Measurements from ENCODE around the gene NCAPD3. TPM values are rescaled to one million over a fixed set of nuclear protein-coding genes. Genes with fewer than 3 reads are reported as not detected.

The NCAPD3 gene
- total and polyA plus RNA-seq, 12 donors = 6.0 to 25.6 (median 16.7) TPM

DNA sequence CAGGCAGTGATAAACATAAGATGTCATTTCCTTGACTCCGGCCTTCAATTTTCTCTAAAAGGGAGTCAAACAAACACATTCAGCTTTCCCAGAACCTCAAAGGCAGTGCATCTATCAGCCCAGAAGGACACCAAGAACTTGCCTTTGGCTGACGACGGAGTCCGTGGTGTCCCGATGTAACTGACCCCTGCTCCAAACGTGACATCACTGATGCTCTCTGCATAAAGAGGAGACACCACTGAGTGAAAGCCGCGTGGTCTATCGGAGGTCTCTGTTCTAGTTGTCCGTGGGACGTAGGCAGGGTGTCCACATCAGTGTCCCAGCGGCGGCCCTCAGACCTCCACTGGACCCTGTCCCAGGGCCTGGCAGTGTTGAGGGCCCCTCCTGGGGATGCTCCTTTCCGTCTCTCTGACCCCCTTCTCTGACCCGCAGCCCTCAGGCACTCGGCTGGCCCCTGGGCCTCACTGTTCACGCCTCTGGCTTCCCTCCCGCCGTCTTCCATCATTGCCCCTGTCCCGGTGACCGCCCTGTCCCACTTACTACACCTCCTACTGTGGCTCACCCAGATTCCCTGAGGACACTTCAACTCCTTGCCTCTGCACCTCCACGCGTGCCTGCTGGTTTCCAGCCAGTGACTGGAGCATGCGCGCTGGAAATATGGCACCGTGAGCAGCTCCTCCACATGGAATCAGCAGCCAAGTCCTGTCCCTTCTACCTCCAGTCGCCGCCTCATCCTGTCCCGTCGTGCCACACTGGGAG lies 70.4 kb downstream of the NCAPD3 start:
- WGBS, 4 donors = 92 to 97% (median 92%) methylated on average over 20 to 30 of the region's 30 CpGs
- no peak for DNase-seq
- Histone ChIP-seq H3K36me3 (replicated peaks in 1 of 2) (peaks cover 0 to 66% of the 10 kb centered on the region in 2 donors), H3K4me3 (no peak overlapping the region), H3K27me3 (no peaks in the 10 kb centered on the region), H3K4me1 (replicated peaks in 1 of 2) (no peaks in the 10 kb centered on the region), H3K9me3 (replicated peaks in 1 of 3) (no peaks in the 10 kb centered on the region), H3K27ac (no peak overlapping the region)
- TF ChIP-seq POLR2A (IDR thresholded peaks at IDR 0.05) = no peak
- TF ChIP-seq, protein P1, sequence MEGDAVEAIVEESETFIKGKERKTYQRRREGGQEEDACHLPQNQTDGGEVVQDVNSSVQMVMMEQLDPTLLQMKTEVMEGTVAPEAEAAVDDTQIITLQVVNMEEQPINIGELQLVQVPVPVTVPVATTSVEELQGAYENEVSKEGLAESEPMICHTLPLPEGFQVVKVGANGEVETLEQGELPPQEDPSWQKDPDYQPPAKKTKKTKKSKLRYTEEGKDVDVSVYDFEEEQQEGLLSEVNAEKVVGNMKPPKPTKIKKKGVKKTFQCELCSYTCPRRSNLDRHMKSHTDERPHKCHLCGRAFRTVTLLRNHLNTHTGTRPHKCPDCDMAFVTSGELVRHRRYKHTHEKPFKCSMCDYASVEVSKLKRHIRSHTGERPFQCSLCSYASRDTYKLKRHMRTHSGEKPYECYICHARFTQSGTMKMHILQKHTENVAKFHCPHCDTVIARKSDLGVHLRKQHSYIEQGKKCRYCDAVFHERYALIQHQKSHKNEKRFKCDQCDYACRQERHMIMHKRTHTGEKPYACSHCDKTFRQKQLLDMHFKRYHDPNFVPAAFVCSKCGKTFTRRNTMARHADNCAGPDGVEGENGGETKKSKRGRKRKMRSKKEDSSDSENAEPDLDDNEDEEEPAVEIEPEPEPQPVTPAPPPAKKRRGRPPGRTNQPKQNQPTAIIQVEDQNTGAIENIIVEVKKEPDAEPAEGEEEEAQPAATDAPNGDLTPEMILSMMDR (IDR thresholded peaks at IDR 0.05) = no peak
- intact Hi-C loops (cut with DNase I) = no loop called here

DNA sequence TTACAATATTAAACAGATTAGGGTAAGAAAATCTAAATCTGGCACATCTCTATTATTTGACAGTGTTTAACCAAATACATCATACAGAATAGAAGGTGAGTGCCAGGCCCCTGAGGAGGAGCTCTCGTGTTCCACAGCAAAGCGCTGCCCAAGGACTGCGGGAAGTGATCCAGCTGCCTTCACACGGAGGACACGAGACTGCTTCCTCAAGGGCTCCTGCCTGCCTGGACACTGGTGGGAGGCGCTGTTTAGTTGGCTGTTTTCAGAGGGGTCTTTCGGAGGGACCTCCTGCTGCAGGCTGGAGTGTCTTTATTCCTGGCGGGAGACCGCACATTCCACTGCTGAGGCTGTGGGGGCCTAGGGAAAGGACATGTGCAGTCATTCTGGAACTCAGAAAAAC lies 71.1 kb downstream of the NCAPD3 start:
- H3K36me3 ChIP-seq (replicated peaks in 1 of 2) = peaks cover 0 to 66% of the 10 kb centered on the region in 2 donors
- no peak for DNase-seq
- H3K27ac ChIP-seq = no peak overlapping the region
- TF ChIP-seq, protein P1 (IDR thresholded peaks at IDR 0.05) = no peak
- no peak for TF ChIP-seq POLR2A (IDR thresholded peaks at IDR 0.05)
- H3K9me3 ChIP-seq (replicated peaks in 1 of 3) = no peaks in the 10 kb centered on the region
- H3K4me1 ChIP-seq (replicated peaks in 1 of 2) = no peaks in the 10 kb centered on the region
- intact Hi-C loops (cut with DNase I) = no loop called here
- no peaks in the 10 kb centered on the region for H3K27me3 ChIP-seq
- WGBS, 4 donors = 69 to 75% (median 73%) methylated on average over 7 to 9 of the region's 9 CpGs
- H3K4me3 ChIP-seq = no peak overlapping the region

DNA sequence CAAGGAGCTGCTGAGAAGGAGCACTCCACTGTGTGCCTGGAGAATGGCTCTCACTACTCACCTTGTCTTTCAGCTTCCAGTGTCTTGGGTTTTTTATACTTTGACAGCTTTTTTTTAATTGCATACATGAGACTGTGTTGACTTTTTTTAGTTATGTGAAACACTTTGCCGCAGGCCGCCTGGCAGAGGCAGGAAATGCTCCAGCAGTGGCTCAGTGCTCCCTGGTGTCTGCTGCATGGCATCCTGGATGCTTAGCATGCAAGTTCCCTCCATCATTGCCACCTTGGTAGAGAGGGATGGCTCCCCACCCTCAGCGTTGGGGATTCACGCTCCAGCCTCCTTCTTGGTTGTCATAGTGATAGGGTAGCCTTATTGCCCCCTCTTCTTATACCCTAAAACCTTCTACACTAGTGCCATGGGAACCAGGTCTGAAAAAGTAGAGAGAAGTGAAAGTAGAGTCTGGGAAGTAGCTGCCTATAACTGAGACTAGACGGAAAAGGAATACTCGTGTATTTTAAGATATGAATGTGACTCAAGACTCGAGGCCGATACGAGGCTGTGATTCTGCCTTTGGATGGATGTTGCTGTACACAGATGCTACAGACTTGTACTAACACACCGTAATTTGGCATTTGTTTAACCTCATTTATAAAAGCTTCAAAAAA lies 72.6 kb downstream of the NCAPD3 start:
- no peak for DNase-seq
- H3K27me3 ChIP-seq = no peaks in the 10 kb centered on the region
- no peaks in the 10 kb centered on the region for H3K9me3 ChIP-seq (replicated peaks in 1 of 3)
- no peaks in the 10 kb centered on the region for H3K4me1 ChIP-seq (replicated peaks in 1 of 2)
- WGBS, 4 donors = 84 to 94% (median 89%) methylated on average over 9 to 10 of the region's 10 CpGs
- TF ChIP-seq POLR2A (IDR thresholded peaks at IDR 0.05) = no peak
- no peak overlapping the region for H3K27ac ChIP-seq
- intact Hi-C loops (cut with DNase I) = no loop called here
- H3K4me3 ChIP-seq = no peak overlapping the region
- H3K36me3 ChIP-seq (replicated peaks in 1 of 2) = peaks cover 0 to 53% of the 10 kb centered on the region in 2 donors

DNA sequence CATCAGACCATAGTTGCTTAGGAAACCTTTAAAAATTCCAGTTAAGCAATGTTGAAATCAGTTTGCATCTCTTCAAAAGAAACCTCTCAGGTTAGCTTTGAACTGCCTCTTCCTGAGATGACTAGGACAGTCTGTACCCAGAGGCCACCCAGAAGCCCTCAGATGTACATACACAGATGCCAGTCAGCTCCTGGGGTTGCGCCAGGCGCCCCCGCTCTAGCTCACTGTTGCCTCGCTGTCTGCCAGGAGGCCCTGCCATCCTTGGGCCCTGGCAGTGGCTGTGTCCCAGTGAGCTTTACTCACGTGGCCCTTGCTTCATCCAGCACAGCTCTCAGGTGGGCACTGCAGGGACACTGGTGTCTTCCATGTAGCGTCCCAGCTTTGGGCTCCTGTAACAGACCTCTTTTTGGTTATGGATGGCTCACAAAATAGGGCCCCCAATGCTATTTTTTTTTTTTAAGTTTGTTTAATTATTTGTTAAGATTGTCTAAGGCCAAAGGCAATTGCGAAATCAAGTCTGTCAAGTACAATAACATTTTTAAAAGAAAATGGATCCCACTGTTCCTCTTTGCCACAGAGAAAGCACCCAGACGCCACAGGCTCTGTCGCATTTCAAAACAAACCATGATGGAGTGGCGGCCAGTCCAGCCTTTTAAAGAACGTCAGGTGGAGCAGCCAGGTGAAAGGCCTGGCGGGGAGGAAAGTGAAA lies 73.4 kb downstream of the NCAPD3 start:
- no peaks in the 10 kb centered on the region for H3K9me3 ChIP-seq (replicated peaks in 1 of 3)
- H3K36me3 ChIP-seq (replicated peaks in 1 of 2) = peaks cover 0 to 47% of the 10 kb centered on the region in 2 donors
- intact Hi-C loops (cut with DNase I) = no loop called here
- WGBS, 4 donors = 90 to 93% (median 91%) methylated on average over 11 to 12 of the region's 12 CpGs
- H3K4me1 ChIP-seq (replicated peaks in 1 of 2) = no peaks in the 10 kb centered on the region
- no peaks in the 10 kb centered on the region for H3K27me3 ChIP-seq
- no peak for DNase-seq
- no peak overlapping the region for H3K4me3 ChIP-seq
- no peak overlapping the region for H3K27ac ChIP-seq
- no peak for TF ChIP-seq POLR2A (IDR thresholded peaks at IDR 0.05)
- TF ChIP-seq, protein P1 (IDR thresholded peaks at IDR 0.05) = no peak

Data from adrenal gland (tissue), 12 donors.